Fibroblast of villous mesenchyme (primary cell): ENCODE data around the gene ENTR1. TPM values are rescaled to one million over a fixed set of nuclear protein-coding genes. Genes with fewer than 3 reads are reported as not detected.

Experiments used
- DNase-seq: peaks from one replicate; pipeline ENCODE4 v3.0.0-alpha.2; 2010; ENCODE audit warnings: low read depth
- H3K4me3 ChIP-seq: 2 replicates; pipeline ENCODE4 v1.5.1; 2011; ENCODE audit warnings: low read depth, mild to moderate bottlenecking, low read length
- CTCF ChIP-seq: IDR thresholded peaks from 2 replicates; pipeline ENCODE4 v1.5.1; 2012; ENCODE audit warnings: low read depth, mild to moderate bottlenecking, low read length; ENCODE audit not compliant: insufficient read depth
- total RNA-seq: library from RNA; depleted of rRNA; stranded (reverse); fragments of >200 nt; gene quantifications from 2 replicates; pipeline ENCODE4 v1.2.3, GENCODE V29; 2012

Gene ENTR1
- total RNA-seq, 1 donor: 34.5 TPM

DNA sequence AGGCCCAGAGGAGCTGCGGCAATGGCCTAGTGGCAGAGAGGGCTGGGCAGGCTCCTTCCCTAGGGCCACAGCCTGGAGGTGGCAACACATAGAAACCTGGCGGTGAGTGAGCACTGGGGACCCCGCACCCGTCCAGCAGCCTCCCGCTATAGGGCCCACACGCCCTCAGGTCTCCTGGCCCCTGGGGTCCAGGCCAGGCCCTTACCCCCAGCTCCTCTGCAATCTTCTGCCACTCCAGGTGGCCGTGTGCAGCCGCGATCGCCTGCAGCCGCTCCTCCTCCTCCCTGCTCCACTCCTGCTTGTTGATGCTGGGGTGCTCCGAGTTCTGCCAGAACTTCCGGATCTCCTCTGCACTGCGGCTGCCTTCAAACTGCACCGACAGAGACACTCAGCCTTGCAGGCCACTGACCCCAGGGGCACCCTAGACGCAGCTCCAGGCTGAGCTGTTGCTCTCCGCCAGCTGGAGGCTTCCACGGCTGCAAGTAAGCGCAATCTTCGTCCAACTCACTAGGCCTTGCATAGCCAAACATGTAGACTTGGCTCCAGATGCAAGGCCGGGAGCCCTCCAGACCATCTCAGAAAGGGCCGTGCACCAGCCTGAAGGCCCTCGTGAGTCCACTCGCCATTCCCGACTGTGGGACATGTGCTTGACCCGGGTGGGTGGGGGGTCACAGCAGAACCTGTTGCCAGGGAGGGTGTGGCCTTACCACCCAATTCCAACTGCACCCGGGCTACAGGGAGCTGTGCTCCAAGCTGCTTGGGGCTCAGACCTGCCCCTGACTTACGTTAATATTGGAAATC, 18.5 kb downstream of the ENTR1 start:
- no peak for DNase-seq
- no peak for TF ChIP-seq CTCF
- no peak overlapping the region for H3K4me3 ChIP-seq

DNA sequence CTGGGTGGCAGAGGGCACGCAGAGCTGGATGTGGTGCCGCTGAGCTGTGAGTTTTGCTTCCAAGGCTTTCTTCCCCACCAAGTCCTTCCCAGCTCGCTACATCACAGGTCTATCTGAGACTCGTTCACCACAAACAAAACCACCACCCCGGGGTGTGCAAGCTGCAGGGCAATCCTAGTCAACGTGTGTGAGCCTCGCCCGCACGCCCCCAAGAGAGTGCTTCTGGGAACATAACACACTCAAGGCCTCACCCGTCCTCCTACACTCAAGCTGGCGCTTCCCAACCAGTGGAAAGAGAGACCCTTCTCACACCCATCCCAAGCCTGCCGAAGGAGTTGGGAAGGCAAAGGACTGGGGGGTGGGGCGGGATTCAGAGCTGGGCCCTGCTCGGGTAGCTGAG, 21.0 kb downstream of the ENTR1 start:
- DNase-seq: no peak
- no peak overlapping the region for H3K4me3 ChIP-seq
- no peak for TF ChIP-seq CTCF

GRCh38 chr9:136387217-136387616, 23.2 kb downstream of the ENTR1 start:
- DNase-seq: no peak
- no peak for TF ChIP-seq CTCF
- no peak overlapping the region for H3K4me3 ChIP-seq

DNA sequence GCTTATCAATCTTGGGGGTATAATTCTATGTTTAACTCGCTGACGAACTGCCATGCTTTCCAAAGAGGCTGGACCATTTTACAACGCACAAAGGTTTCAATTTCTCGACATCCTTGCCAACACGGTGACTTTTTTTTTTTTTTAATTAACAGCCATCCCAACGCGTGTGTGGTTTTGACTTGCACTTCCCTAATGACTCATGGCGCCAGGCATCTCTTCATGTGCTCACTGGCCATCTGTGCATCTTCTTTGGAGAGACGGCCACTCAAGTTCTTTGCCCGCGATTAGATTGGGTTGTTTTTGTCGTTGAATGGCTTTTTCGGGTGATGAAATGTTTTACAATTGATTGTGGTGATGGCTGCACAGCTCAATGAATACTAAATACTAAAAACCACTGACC, 24.4 kb downstream of the ENTR1 start:
- H3K4me3 ChIP-seq: no peak overlapping the region
- no peak for DNase-seq
- no peak for TF ChIP-seq CTCF

GRCh38 chr9:136385015-136385414, 25.4 kb downstream of the ENTR1 start:
- no peak for DNase-seq
- no peak overlapping the region for H3K4me3 ChIP-seq
- no peak for TF ChIP-seq CTCF

GRCh38 chr9:136383436-136383835, 27.0 kb downstream of the ENTR1 start:
- DNase-seq: no peak
- H3K4me3 ChIP-seq: no peak overlapping the region
- TF ChIP-seq CTCF: no peak
